NCI-H2171 (cell line): ENCODE data around the gene NIP7.

Experiments used
- DNase-seq: peaks from one replicate; lab custom pipeline; 2025; lab: John Stamatoyannopoulos, UW

The NIP7 gene

GRCh38 chr16:69318911-69319289 is 20.7 kb upstream of the NIP7 start:
- DNase-seq = no peak

- no peak for DNase-seq
These were observed 20.2 kb upstream of the NIP7 start for GRCh38 chr16:69319381-69319780.

- no peak for DNase-seq
These were observed 19.5 kb upstream of the NIP7 start for GRCh38 chr16:69319826-69320739.

- no peak for DNase-seq
These were observed 18.9 kb upstream of the NIP7 start for GRCh38 chr16:69320740-69321073.

GRCh38 chr16:69321080-69321479 is 18.5 kb upstream of the NIP7 start:
- DNase-seq = no peak

GRCh38 chr16:69322343-69322742 is 17.2 kb upstream of the NIP7 start:
- DNase-seq = no peak

- DNase-seq = no peak
These were observed 16.2 kb upstream of the NIP7 start for GRCh38 chr16:69323415-69323814.

- no peak for DNase-seq
These were observed 15.5 kb upstream of the NIP7 start for GRCh38 chr16:69324013-69324531.

GRCh38 chr16:69324585-69325253 is 14.9 kb upstream of the NIP7 start:
- DNase-seq = no peak

GRCh38 chr16:69325784-69326171 is 13.8 kb upstream of the NIP7 start:
- DNase-seq = no peak

GRCh38 chr16:69326172-69326873 is 13.2 kb upstream of the NIP7 start:
- no peak for DNase-seq

GRCh38 chr16:69327585-69328310 is 11.8 kb upstream of the NIP7 start:
- no peak for DNase-seq

GRCh38 chr16:69328854-69329316 is 10.7 kb upstream of the NIP7 start:
- no peak for DNase-seq

GRCh38 chr16:69329369-69330285 is 9.9 kb upstream of the NIP7 start:
- DNase-seq = no peak

GRCh38 chr16:69330286-69331109 is 9.1 kb upstream of the NIP7 start, which contains the start of gene PDF:
PDF (minus strand) TSS chr16:69330588; CDS start chr16:69330570, 18 bp downstream.
- DNase-seq = peak; percentile 91

GRCh38 chr16:69334696-69335095 is 4.9 kb upstream of the NIP7 start:
- DNase-seq = no peak

- no peak for DNase-seq
These were observed 849 bp upstream of the NIP7 start for GRCh38 chr16:69338557-69339288.

GRCh38 chr16:69340095-69340644 is 598 bp downstream of the NIP7 start:
- DNase-seq = no peak

- no peak for DNase-seq
These were observed 4.6 kb downstream of the NIP7 start for GRCh38 chr16:69344171-69344570.
